ENCODE data around the gene SLC2A1. TPM values are rescaled to one million over a fixed set of nuclear protein-coding genes. Genes with fewer than 3 reads are reported as not detected.

SLC2A1 gene
- total and polyA plus RNA-seq, 9 of the 15 experiments (the other 6 are each of a cell fraction or from before 2014, with no cell fraction given), result 12.6 to 153 (median 48.0) TPM

DNA sequence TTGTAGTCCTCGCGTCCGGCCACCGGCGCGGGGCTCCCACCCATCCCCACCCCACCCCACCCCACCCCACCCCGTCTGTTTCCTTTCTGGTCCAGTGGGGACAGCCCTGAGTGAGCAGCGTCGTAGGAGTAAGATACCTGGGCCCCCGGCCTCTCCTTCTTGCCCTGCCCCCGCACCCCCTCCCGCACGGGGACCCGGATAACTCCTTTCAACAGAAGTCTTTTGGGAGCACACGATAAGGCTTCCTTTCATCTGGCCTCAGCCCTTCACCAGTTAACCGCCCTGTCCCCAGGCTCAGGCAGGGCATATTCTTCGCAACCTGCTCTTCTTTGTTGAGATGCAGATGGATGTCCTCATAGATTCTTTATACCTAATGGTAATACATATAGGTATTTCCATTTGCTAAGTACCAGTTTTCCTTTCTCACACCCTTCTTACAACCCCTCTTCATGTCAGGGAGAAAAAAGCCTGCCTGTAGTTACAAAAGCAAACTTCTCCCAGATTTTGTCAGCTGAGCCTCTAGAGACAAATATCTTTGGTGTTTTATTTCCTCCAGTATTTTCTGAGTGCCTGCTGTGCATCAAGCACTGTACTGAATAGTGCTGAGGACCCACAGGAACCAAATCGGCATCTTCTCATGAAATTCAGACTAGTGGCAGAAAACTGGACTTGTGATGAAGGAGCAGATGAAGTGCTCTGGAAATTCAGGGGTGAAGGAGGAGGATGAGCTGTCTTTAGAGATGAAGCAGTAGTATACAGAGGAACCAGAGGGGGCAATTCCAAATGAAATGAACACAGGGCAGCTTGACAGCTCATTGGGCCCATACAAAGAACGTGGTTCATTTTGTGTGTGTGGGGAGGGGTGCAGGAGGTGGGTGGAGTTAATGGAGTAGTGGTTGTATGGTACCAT is 33.6 kb downstream of the SLC2A1 start (continued):
- TF ChIP-seq ZNF175 (CRISPR knock-in tag; IDR thresholded peaks at IDR 0.05; ENCODE audit: low read depth) (no peak; the same call in 1 of the 2 replicates), TEAD1 (CRISPR knock-in tag; IDR thresholded peaks at IDR 0.05) (no peak), NFATC3 (IDR thresholded peaks at IDR 0.05) (no peak), CTBP1 (IDR thresholded peaks at IDR 0.05; ENCODE audit: borderline replicate concordance) (no peak; the same call in 1 of the 2 replicates), JUN (IDR thresholded peaks at IDR 0.05; ENCODE audit: borderline replicate concordance, low read depth, low read length) (no peak), JUN (CRISPR knock-in tag; IDR thresholded peaks at IDR 0.05; ENCODE audit: borderline replicate concordance) (no peak), POLR2A (conservative IDR thresholded peaks at IDR 0.05) (peak; percentile 58; the same call in 1 of the 2 replicates), PTTG1 (tag; IDR thresholded peaks at IDR 0.05; ENCODE audit: low read depth) (no peak), POLR2B (IDR thresholded peaks at IDR 0.05; ENCODE audit: low read depth, partially characterized antibody) (peak; percentile 43), MXI1 (IDR thresholded peaks at IDR 0.05; ENCODE audit: low read depth, low read length) (no peak), L3MBTL2 (IDR thresholded peaks at IDR 0.05) (peak; percentile 21; the same call in 1 of the 2 replicates), ZNF764 (CRISPR knock-in tag; IDR thresholded peaks at IDR 0.05; ENCODE audit: low read depth) (no peak)
- TF ChIP-seq, protein P1, sequence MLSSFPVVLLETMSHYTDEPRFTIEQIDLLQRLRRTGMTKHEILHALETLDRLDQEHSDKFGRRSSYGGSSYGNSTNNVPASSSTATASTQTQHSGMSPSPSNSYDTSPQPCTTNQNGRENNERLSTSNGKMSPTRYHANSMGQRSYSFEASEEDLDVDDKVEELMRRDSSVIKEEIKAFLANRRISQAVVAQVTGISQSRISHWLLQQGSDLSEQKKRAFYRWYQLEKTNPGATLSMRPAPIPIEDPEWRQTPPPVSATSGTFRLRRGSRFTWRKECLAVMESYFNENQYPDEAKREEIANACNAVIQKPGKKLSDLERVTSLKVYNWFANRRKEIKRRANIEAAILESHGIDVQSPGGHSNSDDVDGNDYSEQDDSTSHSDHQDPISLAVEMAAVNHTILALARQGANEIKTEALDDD (IDR thresholded peaks at IDR 0.05), result peak; percentile 75; the same call in 1 of the 2 replicates
- TF ChIP-seq, protein P2, sequence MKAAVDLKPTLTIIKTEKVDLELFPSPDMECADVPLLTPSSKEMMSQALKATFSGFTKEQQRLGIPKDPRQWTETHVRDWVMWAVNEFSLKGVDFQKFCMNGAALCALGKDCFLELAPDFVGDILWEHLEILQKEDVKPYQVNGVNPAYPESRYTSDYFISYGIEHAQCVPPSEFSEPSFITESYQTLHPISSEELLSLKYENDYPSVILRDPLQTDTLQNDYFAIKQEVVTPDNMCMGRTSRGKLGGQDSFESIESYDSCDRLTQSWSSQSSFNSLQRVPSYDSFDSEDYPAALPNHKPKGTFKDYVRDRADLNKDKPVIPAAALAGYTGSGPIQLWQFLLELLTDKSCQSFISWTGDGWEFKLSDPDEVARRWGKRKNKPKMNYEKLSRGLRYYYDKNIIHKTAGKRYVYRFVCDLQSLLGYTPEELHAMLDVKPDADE (conservative IDR thresholded peaks at IDR 0.05; ENCODE audit: control insufficient read depth, low read depth, low read length), result peak; percentile 22; the same call in 1 of the 2 replicates
- TF ChIP-seq, protein P3, sequence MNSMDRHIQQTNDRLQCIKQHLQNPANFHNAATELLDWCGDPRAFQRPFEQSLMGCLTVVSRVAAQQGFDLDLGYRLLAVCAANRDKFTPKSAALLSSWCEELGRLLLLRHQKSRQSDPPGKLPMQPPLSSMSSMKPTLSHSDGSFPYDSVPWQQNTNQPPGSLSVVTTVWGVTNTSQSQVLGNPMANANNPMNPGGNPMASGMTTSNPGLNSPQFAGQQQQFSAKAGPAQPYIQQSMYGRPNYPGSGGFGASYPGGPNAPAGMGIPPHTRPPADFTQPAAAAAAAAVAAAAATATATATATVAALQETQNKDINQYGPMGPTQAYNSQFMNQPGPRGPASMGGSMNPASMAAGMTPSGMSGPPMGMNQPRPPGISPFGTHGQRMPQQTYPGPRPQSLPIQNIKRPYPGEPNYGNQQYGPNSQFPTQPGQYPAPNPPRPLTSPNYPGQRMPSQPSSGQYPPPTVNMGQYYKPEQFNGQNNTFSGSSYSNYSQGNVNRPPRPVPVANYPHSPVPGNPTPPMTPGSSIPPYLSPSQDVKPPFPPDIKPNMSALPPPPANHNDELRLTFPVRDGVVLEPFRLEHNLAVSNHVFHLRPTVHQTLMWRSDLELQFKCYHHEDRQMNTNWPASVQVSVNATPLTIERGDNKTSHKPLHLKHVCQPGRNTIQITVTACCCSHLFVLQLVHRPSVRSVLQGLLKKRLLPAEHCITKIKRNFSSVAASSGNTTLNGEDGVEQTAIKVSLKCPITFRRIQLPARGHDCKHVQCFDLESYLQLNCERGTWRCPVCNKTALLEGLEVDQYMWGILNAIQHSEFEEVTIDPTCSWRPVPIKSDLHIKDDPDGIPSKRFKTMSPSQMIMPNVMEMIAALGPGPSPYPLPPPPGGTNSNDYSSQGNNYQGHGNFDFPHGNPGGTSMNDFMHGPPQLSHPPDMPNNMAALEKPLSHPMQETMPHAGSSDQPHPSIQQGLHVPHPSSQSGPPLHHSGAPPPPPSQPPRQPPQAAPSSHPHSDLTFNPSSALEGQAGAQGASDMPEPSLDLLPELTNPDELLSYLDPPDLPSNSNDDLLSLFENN (IDR thresholded peaks at IDR 0.05; ENCODE audit: low read depth in 2 of 2, low read length in 2 of 2), result peak in 1 of 2 experiments; percentile 78; a peak in 2 of 4 replicates
